IMR-90 (cell line): ENCODE data around the gene MTFR1L. TPM values are rescaled to one million over a fixed set of nuclear protein-coding genes. Genes with fewer than 3 reads are reported as not detected.

ENCODE experiments used
- ATAC-seq: fragments of 200-7000 bp; cut with Tn5 transposase; 2 replicates; pipeline ENCODE4 v1.9.1; 2020; ENCODE audit warnings: low read depth, mild to moderate bottlenecking, moderate library complexity
- Bru-seq: library from RNA; stranded (reverse); fragments of 400-500 nt; gene quantifications from one replicate; lab custom pipeline; 2021; lab: Mats Ljungman, UMichigan
- BruChase-seq, 2 experiments: library from RNA; stranded (reverse); fragments of 400-500 nt; gene quantifications; one replicate each; lab custom pipeline; 2021; lab: Mats Ljungman, UMichigan
- BruUV-seq: library from RNA; stranded (reverse); fragments of 400-500 nt; replicated peaks from 2 replicates; lab custom pipeline; 2021; lab: Mats Ljungman, UMichigan
- CTCF ChIA-PET: fragments of 300-600 bp; formaldehyde crosslinking; extraction: SDS; loops from one replicate; lab custom pipeline; 2021; ENCODE audit warnings: antibody characterized with exemption; lab: Yijun Ruan, JAX
- POLR2A ChIA-PET: fragments of 300-600 bp; sonication (Branson Sonifier 250); formaldehyde crosslinking; loops from one replicate; lab custom pipeline; 2022; ENCODE audit warnings: antibody characterized with exemption; ENCODE audit not compliant: unreplicated experiment; lab: Charles Lee
- DNase-seq: peaks from one replicate; pipeline ENCODE4 v3.0.0; 2013
- H2AFZ ChIP-seq: replicated peaks from 2 replicates; pipeline ENCODE3; 2013; ENCODE audit warnings: low read length, mild to moderate bottlenecking; ENCODE audit not compliant: poor library complexity
- H2AK5ac ChIP-seq: 2 replicates; pipeline ENCODE4 v1.6.1; 2013; ENCODE audit warnings: low read depth, low read length, inconsistent platforms
- H2AK9ac ChIP-seq: replicated peaks from 2 replicates; pipeline ENCODE3; 2013; ENCODE audit warnings: mild to moderate bottlenecking, low read depth, low read length, moderate library complexity; ENCODE audit not compliant: poor library complexity
- H2BK120ac ChIP-seq: 2 replicates; pipeline ENCODE4 v1.6.1; 2013; ENCODE audit warnings: low read depth, low read length, inconsistent platforms
- H2BK15ac ChIP-seq: 3 replicates; pipeline ENCODE4 v1.6.1; 2013; ENCODE audit warnings: low read depth, low read length, inconsistent platforms
- H2BK20ac ChIP-seq: 2 replicates; pipeline ENCODE4 v1.6.1; 2013; ENCODE audit warnings: low read depth, mild to moderate bottlenecking, inconsistent platforms, low read length, moderate library complexity
- H2BK5ac ChIP-seq: 2 replicates; pipeline ENCODE4 v1.6.1; 2013; ENCODE audit warnings: mild to moderate bottlenecking, low read depth, low read length, inconsistent platforms; ENCODE audit not compliant: poor library complexity, severe bottlenecking
- H3K14ac ChIP-seq: replicated peaks from 2 replicates; pipeline ENCODE4 v1.6.1; 2013; ENCODE audit warnings: low read depth, low read length, inconsistent platforms
- H3K18ac ChIP-seq: 2 replicates; pipeline ENCODE4 v1.6.1; 2013; ENCODE audit warnings: low read depth, low read length, control low read depth
- H3K23ac ChIP-seq: 2 replicates; pipeline ENCODE4 v1.6.1; 2013; ENCODE audit warnings: low read depth, low read length, inconsistent platforms
- H3K27ac ChIP-seq: 2 replicates; pipeline ENCODE4 v1.5.1; 2013; ENCODE audit warnings: mild to moderate bottlenecking, control low read depth, low read length; ENCODE audit not compliant: insufficient read depth
- H3K27me3 ChIP-seq: 2 replicates; pipeline ENCODE4 v1.6.1; 2013; ENCODE audit warnings: low read length; ENCODE audit not compliant: control insufficient read depth, insufficient read depth
- H3K36me3 ChIP-seq: 2 replicates; pipeline ENCODE4 v1.6.1; 2013; ENCODE audit warnings: low read length, mixed read lengths; ENCODE audit not compliant: control insufficient read depth, insufficient read depth
- H3K4ac ChIP-seq: 2 replicates; pipeline ENCODE4 v1.6.1; 2013; ENCODE audit warnings: low read depth, low read length, inconsistent platforms
- H3K4me1 ChIP-seq: 2 replicates; pipeline ENCODE4 v1.6.1; 2013; ENCODE audit warnings: low read length, mixed read lengths; ENCODE audit not compliant: control insufficient read depth, insufficient read depth
- H3K4me2 ChIP-seq: 2 replicates; pipeline ENCODE4 v1.6.1; 2013; ENCODE audit warnings: low read depth, mild to moderate bottlenecking, control low read depth, low read length, moderate library complexity
- H3K4me3 ChIP-seq: 2 replicates; pipeline ENCODE4 v1.5.1; 2013; ENCODE audit warnings: low read depth, mild to moderate bottlenecking, control low read depth, low read length, moderate library complexity; ENCODE audit not compliant: insufficient read depth
- H3K56ac ChIP-seq: 2 replicates; pipeline ENCODE4 v1.6.1; 2013; ENCODE audit warnings: low read length, inconsistent platforms; ENCODE audit not compliant: insufficient read depth; ENCODE audit errors: extremely low read depth
- H3K79me1 ChIP-seq, 2 experiments: 2 replicates each; pipeline ENCODE4 v1.6.1; 2013; ENCODE audit warnings: low read length in 2 of 2, inconsistent platforms in 1 of 2, low read depth in 1 of 2
- H3K9ac ChIP-seq: 2 replicates; pipeline ENCODE4 v1.6.1; 2013; ENCODE audit warnings: low read depth, low read length, control low read depth
- H3K9me1 ChIP-seq: 2 replicates; pipeline ENCODE4 v1.6.1; 2013; ENCODE audit warnings: low read length, inconsistent platforms; ENCODE audit not compliant: insufficient read depth
- H3K9me3 ChIP-seq: 2 replicates; pipeline ENCODE4 v1.6.1; 2013; ENCODE audit warnings: low read length; ENCODE audit not compliant: control insufficient read depth, insufficient read depth
- H4K20me1 ChIP-seq: 2 replicates; pipeline ENCODE4 v1.6.1; 2013; ENCODE audit warnings: low read length, inconsistent platforms; ENCODE audit not compliant: insufficient read depth
- H4K5ac ChIP-seq: 2 replicates; pipeline ENCODE4 v1.6.1; 2013; ENCODE audit warnings: mild to moderate bottlenecking, low read depth, low read length, control low read depth
- H4K8ac ChIP-seq, 2 experiments: 2 replicates each; pipeline ENCODE4 v1.6.1; 2013; ENCODE audit warnings: low read depth in 2 of 2, low read length in 2 of 2, control low read depth in 1 of 2, inconsistent platforms in 1 of 2
- H4K91ac ChIP-seq: 2 replicates; pipeline ENCODE4 v1.6.1; 2013; ENCODE audit warnings: low read depth, low read length, inconsistent platforms; ENCODE audit not compliant: insufficient read depth
- BHLHE40 ChIP-seq: fragments of 150-350 bp; IDR thresholded peaks from 2 replicates; pipeline ENCODE4 v1.6.1; 2016; ENCODE audit warnings: mild to moderate bottlenecking, low read depth, low read length
- MAZ ChIP-seq: IDR thresholded peaks from 2 replicates; pipeline ENCODE4 v1.6.1; 2012; ENCODE audit warnings: low read depth, mild to moderate bottlenecking, low read length, improper control_type of control experiment, moderate library complexity, borderline replicate concordance
- POLR2A ChIP-seq: IDR thresholded peaks from 2 replicates; pipeline ENCODE4 v1.6.1; 2012; ENCODE audit warnings: mild to moderate bottlenecking, low read depth, low read length
- WGBS, 2 experiments: methylation state at CpG; one replicate each; pipeline versions ENCODE4 v1.1.5 to v1.1.7; 2013; ENCODE audit warnings: missing lambda C conversion rate in 2 of 2; ENCODE audit not compliant: insufficient read length in 1 of 2; ENCODE audit errors: extremely low coverage in 2 of 2; 5-methylcytosine and 5-hydroxymethylcytosine counted together
- dilution Hi-C: fragments of 300-500 bp; cut with HindIII; formaldehyde crosslinking; loops from one replicate; pipeline ENCODE4 v1.14.3; 2018; ENCODE audit warnings: low sequenced_read_pairs; ENCODE audit not compliant: unreplicated experiment
- in situ Hi-C: fragments of 300-500 bp; cut with MboI; formaldehyde crosslinking; loops from 3 replicates; pipeline ENCODE4 v1.14.3; 2019; ENCODE audit warnings: low sequenced_read_pairs, inconsistent platforms, mixed read lengths
- intact Hi-C: fragments of 100-400 bp; cut with micrococcal nuclease; formaldehyde crosslinking; loops from 2 replicates; pipeline ENCODE4 v1.10.0; 2022
- long read RNA-seq: library from polyadenylated mRNA; unstranded; transcript quantifications from one replicate; pipeline ENCODE4 v2.0.0, GENCODE V29; 2021; ENCODE audit not compliant: unreplicated experiment
- polyA plus RNA-seq, 3 experiments: library from polyadenylated mRNA; depleted of rRNA; stranded (reverse); fragments of >200 nt; gene quantifications; 2 replicates each; pipeline ENCODE4 v1.2.3, GENCODE V29; 2012; ENCODE audit warnings: low replicate concordance in 1 of 3
- total RNA-seq: library from RNA; depleted of rRNA; stranded (reverse); fragments of >200 nt; gene quantifications from 2 replicates; pipeline ENCODE4 v1.2.3, GENCODE V29; 2012; rRNA removed

Gene MTFR1L
- total RNA-seq (57.2 and 69.7 TPM in 2 replicates), polyA plus RNA-seq (2012; rRNA removed) (69.1 and 80.0 TPM in 2 replicates), Bru-seq, nascent RNA (percentile 69 among the genes with signal in this experiment), BruChase-seq, experiment 1, labeled RNA remaining after a 6-hour chase (percentile 81 among the genes with signal in this experiment), BruChase-seq, experiment 2, labeled RNA remaining after a 2-hour chase (percentile 76 among the genes with signal in this experiment)
- 89.0 and 279 TPM in 2 replicates for polyA plus RNA-seq (2012; cell fraction: cytosol; rRNA removed)
- 122 and 153 TPM in 2 replicates for polyA plus RNA-seq (2012; cell fraction: nucleus; rRNA removed; ENCODE audit: low replicate concordance)
- long read RNA-seq, transcript MTFR1L-210 (7 exons, 1,873 nt) = minor isoform, 8 of 89 reads
- long read RNA-seq, transcript MTFR1L-203 (7 exons, 2,004 nt) = major isoform, 39 of 89 reads
- long read RNA-seq, partial matches to known transcripts = 21 of 89 reads
- long read RNA-seq, other reads (novel, unspliced or antisense) = 13 of 89 reads

DNA sequence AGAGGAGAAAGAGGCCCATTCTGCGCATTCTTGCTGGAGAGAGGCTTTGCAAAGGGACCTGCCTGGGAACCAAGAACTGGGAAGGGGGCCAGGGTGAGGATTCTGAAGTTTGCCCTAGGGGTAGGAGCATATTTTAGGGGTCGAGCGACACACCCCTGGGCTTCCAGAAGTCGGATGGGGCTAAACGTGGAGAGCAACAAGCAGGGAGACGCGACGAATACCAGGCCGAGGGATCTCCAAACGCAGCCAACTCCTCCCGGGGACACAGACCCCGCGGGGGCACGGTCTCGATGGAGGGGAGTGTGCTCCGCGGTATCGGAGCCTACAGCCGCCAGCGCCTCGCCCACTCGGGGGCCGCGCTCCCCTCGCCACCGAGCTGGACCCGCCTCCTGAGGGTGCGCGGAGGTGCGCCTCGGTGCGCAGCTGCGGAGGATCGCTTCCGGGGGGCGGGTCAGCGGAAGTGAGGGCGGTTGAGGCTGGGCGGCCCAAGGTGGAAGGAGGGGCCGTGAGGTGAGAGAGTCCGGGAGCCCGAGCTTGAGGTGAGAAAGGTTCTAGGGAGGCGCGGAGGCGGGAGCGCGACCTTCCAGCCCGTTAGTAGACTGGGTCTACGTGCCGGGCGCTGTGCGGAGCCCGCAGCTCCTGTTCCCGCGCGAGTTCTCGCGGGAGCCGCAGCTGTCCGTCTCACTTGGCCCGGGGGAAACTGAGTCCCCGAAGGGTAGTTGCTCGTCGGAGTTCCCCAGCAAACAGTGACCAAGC lies at the start of gene MTFR1L:
TSS of gene MTFR1L (plus strand) at position 464 of the 756 bp plus-strand sequence. CDS start 3,151 bp downstream, outside the sequence.
- H3K4me3 ChIP-seq = peak within 1 kb of the TSS; percentile 90
- ATAC-seq (peak; percentile 89), DNase-seq (peak; percentile 55)
- in situ Hi-C loops (loop anchor here (10.0 to 25.0 kb wide), 3 partner anchors 175 to 582 kb away; partner anchors contain the start of genes PAFAH2, RHCE, RSRP1 and SYF2), intact Hi-C loops (loop anchor here (1.0 to 10.0 kb wide), 3 partner anchors 78 to 575 kb away; partner anchors contain the start of genes PAFAH2 and RSRP1), dilution Hi-C loops (no loop called here)
- peaks cover 16% of the 10 kb centered on the region for H3K4me1 ChIP-seq
- peak within 1 kb of the TSS; percentile 92 for H4K91ac ChIP-seq
- H3K27me3 ChIP-seq = no peaks in the 10 kb centered on the region
- peak within 1 kb of the TSS; percentile 96 for H3K27ac ChIP-seq
- peak within 1 kb of the TSS; percentile 69 for H3K23ac ChIP-seq
- peaks cover 19% of the 10 kb centered on the region for H3K36me3 ChIP-seq
- H3K9me1 ChIP-seq = peaks cover 18% of the 10 kb centered on the region
- peak within 1 kb of the TSS; percentile 69 for H2BK120ac ChIP-seq
- H3K14ac ChIP-seq = peak within 1 kb of the TSS; percentile 75
- peak within 1 kb of the TSS; percentile 89 for H3K4me2 ChIP-seq
- H4K5ac ChIP-seq = peak within 1 kb of the TSS; percentile 80
- ChIA-PET CTCF (interaction anchor here (0.7 to 1.4 kb wide), 2 partner anchors 76 kb away, joined by 3 read pairs; no protein-coding TSS in a partner anchor), POLR2A (interaction anchor here (0.6 kb wide), 2 partner anchors 45 to 262 kb away, joined by 3 to 4 read pairs; no protein-coding TSS in a partner anchor)
- TF ChIP-seq MAZ = peak; percentile 65; the same call in 1 of the 2 replicates
- no peak for TF ChIP-seq BHLHE40
- peak; percentile 66; the same call in 1 of the 2 replicates for TF ChIP-seq POLR2A
- WGBS, 2 experiments = 4% methylated on average over 20 of the region's 64 CpGs; no CpG with 5 or more reads in 1 of the 2 experiments
- H3K9me3 ChIP-seq = no peaks in the 10 kb centered on the region
- H2BK5ac ChIP-seq = peak within 1 kb of the TSS; percentile 87
- peak within 1 kb of the TSS; percentile 96 for H2AFZ ChIP-seq
- H3K79me1 ChIP-seq = peaks cover 20 to 67% of the 10 kb centered on the region in 2 experiments
- H4K20me1 ChIP-seq = peaks cover 22% of the 10 kb centered on the region; the same call in 1 of the 2 replicates
- H2AK9ac ChIP-seq = peak within 1 kb of the TSS; percentile 90
- no peak within 1 kb of the TSS; the same call in 2 of the 3 replicates for H2BK15ac ChIP-seq
- no TSS peak for BruUV-seq
- H2AK5ac ChIP-seq = peak within 1 kb of the TSS; percentile 85
- H4K8ac ChIP-seq = peak within 1 kb of the TSS; percentile 77 to 99
- H3K4ac ChIP-seq = peak within 1 kb of the TSS; percentile 89
- H3K9ac ChIP-seq = peak within 1 kb of the TSS; percentile 92
- H3K18ac ChIP-seq = peak within 1 kb of the TSS; percentile 78
- peak within 1 kb of the TSS; percentile 75 for H3K56ac ChIP-seq
- 0 out of 2 replicates have a peak within 1 kb of the TSS, but pooled peaks have one; percentile 11 for H2BK20ac ChIP-seq
